ENCODE data around the gene MEIOC. TPM values are rescaled to one million over a fixed set of nuclear protein-coding genes. Genes with fewer than 3 reads are reported as not detected.
A peak's percentile ranks its signal among the peaks of the same experiment; 100 is the strongest.
"Not testable (repeated sequence)": the region's sequence is repeated elsewhere in the genome, so short reads cannot be mapped to it uniquely, and the experiment has no call there.

MEIOC gene
- total RNA-seq, 1 donor from 2014 or later: 0.52 TPM

DNA sequence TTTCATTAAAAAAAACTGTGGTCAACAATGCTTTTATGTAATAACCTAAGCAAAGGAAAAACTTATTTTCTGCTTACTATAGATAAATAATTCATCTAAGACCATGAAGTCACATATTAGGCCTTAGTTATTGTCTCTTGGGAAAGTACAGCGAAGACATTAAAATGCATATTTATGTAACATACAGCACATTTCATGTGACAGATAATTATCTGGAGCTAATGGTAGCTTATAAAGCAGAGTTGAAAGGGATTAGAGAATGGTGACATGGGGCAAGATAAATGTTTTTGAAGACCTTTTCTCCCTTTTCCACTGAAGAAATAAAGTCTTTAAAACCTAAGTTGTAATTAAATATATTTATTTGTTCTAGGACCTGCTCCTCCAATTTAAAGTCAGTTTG lies 9.7 kb downstream of the MEIOC start:
- H3K36me3 ChIP-seq (ENCODE audit: control insufficient read depth in 3 of 3, insufficient read depth in 3 of 3, low read length in 3 of 3): no peaks in the 10 kb centered on the region

DNA sequence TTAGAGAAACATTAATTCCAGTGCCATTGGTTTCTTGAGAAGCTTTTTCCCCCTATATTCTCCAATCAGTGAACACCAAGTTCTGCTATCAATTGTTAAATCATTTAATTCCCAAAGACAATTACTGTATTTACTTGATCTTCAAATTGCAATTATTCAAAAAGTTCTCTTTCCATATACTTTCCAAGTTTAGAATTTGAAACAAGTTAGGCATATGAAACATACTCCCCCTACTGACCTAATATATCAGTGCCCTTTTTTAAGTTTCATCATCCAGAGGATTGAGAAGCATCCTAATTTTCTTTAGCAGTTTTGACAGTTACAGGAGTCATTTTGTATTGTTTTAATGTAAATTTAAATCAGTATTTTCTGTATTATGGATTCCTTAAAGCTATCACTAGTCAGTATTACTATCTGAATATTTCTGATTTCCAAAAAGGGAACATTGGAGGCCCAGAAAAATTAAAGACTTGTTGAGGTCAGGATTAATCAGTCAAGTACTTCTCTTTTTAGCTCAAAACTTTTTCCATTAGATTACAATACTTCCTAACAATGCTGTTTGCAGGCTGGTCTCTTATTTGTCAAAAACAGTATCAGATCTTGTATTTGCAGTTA lies 16.3 kb downstream of the MEIOC start:
- Histone ChIP-seq H3K36me3 (ENCODE audit: control insufficient read depth in 3 of 3, insufficient read depth in 3 of 3, low read length in 3 of 3) (peaks cover 0 to 4% (median under 1%) of the 10 kb centered on the region in 3 donors), H3K4me1 (ENCODE audit: control insufficient read depth in 3 of 3, insufficient read depth in 3 of 3, low read length in 3 of 3) (no peaks in the 10 kb centered on the region), H3K27me3 (ENCODE audit: control insufficient read depth in 3 of 3, insufficient read depth in 3 of 3, low read length in 3 of 3) (no peaks in the 10 kb centered on the region), H3K9me3 (ENCODE audit: control insufficient read depth in 3 of 3, low read length in 3 of 3) (no peaks in the 10 kb centered on the region), H3K4me3 (ENCODE audit: low read length in 3 of 3) (no peak overlapping the region), H3K9ac (ENCODE audit: low read depth in 1 of 3, low read length in 3 of 3) (no peak overlapping the region), H3K27ac (ENCODE audit: low read depth, low read length) (no peak overlapping the region)

More for the DNA sequence above, 9.7 kb downstream of the MEIOC start:
- Histone ChIP-seq H3K4me3 (ENCODE audit: low read length in 3 of 3) (no peak overlapping the region), H3K9me3 (ENCODE audit: control insufficient read depth in 3 of 3, low read length in 3 of 3) (no peaks in the 10 kb centered on the region), H3K9ac (ENCODE audit: low read depth in 1 of 3, low read length in 3 of 3) (no peak overlapping the region), H3K27me3 (ENCODE audit: control insufficient read depth in 3 of 3, insufficient read depth in 3 of 3, low read length in 3 of 3) (no peaks in the 10 kb centered on the region), H3K27ac (ENCODE audit: low read depth, low read length) (no peak overlapping the region), H3K4me1 (ENCODE audit: control insufficient read depth in 3 of 3, insufficient read depth in 3 of 3, low read length in 3 of 3) (no peaks in the 10 kb centered on the region)

DNA sequence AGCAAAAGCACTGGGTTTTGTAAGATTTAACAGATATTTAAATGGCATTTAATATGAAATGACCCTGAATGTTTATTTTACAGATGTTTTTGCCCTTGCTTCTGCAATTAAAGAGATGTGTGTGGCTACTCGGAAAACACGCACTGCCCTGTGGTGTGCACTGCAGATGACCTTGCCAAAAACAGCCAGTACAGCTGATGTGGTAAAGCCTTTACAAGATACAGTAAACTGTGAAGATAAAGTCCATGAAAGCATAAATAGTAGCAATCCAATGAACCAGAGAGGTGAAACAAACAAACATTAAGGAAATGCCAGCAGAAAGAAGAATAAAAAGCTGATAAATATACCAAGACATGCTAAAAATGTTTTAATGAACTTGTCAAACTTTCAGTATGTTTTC lies 17.6 kb downstream of the MEIOC start:
- no peak overlapping the region for H3K9ac ChIP-seq (ENCODE audit: low read depth in 1 of 3, low read length in 3 of 3)
- H3K4me3 ChIP-seq (ENCODE audit: low read length in 3 of 3): no peak overlapping the region
- H3K9me3 ChIP-seq (ENCODE audit: control insufficient read depth in 3 of 3, low read length in 3 of 3): no peaks in the 10 kb centered on the region
- no peaks in the 10 kb centered on the region for H3K4me1 ChIP-seq (ENCODE audit: control insufficient read depth in 3 of 3, insufficient read depth in 3 of 3, low read length in 3 of 3)
- no peak overlapping the region for H3K27ac ChIP-seq (ENCODE audit: low read depth, low read length)
- peaks cover 0 to 11% (median 11%) of the 10 kb centered on the region in 3 donors for H3K36me3 ChIP-seq (ENCODE audit: control insufficient read depth in 3 of 3, insufficient read depth in 3 of 3, low read length in 3 of 3)
- no peaks in the 10 kb centered on the region for H3K27me3 ChIP-seq (ENCODE audit: control insufficient read depth in 3 of 3, insufficient read depth in 3 of 3, low read length in 3 of 3)

DNA sequence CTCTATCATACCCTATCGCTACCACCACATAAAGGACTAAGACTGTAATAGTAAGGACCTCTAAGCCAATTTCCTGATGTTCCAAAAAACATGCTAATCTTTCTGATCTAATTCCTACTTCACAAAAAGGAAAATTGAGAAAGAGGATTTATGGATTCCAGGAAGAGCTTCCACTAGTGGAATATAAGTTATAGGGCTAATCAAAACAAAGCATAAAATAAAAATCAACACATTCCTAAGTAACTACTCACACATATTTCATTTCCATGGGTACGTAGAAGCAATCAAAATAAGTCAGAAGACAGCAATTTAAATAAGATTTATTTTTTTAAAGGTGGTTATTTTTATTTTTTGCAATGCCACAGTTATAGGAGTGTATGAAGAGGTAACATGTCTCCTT lies 20.9 kb downstream of the MEIOC start:
- H3K27me3 ChIP-seq (ENCODE audit: control insufficient read depth in 3 of 3, insufficient read depth in 3 of 3, low read length in 3 of 3): no peaks in the 10 kb centered on the region
- no peak overlapping the region for H3K9ac ChIP-seq (ENCODE audit: low read depth in 1 of 3, low read length in 3 of 3)
- H3K27ac ChIP-seq (ENCODE audit: low read depth, low read length): no peak overlapping the region
- no peak overlapping the region for H3K4me3 ChIP-seq (ENCODE audit: low read length in 3 of 3)
- H3K36me3 ChIP-seq (ENCODE audit: control insufficient read depth in 3 of 3, insufficient read depth in 3 of 3, low read length in 3 of 3): peaks cover 5 to 28% (median 18%) of the 10 kb centered on the region in 3 donors
- H3K9me3 ChIP-seq (ENCODE audit: control insufficient read depth in 3 of 3, low read length in 3 of 3): no peaks in the 10 kb centered on the region
- H3K4me1 ChIP-seq (ENCODE audit: control insufficient read depth in 3 of 3, insufficient read depth in 3 of 3, low read length in 3 of 3): no peaks in the 10 kb centered on the region

DNA sequence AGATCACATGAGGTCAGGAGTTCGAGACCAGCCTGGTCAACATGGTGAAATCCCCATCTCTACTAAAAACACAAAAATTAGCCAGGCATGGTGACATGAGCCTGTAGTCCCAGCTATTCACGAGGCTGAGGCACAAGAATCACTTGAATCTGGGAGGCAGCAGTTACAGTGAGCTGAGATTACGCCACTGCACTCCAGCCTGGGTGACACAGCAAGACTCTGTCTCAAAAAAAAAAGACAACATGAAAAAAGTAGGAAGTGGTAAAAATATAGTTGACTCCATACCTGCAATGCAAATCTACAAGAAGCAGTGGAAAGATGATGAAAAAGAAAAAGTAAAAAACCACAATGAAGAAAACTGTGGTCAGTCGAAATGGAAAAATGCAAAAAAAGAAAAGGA lies 27.0 kb downstream of the MEIOC start:
- peaks cover 0 to 16% (median 12%) of the 10 kb centered on the region in 3 donors for H3K4me1 ChIP-seq (ENCODE audit: control insufficient read depth in 3 of 3, insufficient read depth in 3 of 3, low read length in 3 of 3)
- not testable (repeated sequence) for H3K27me3 ChIP-seq (ENCODE audit: control insufficient read depth in 3 of 3, insufficient read depth in 3 of 3, low read length in 3 of 3); H3K9ac ChIP-seq (ENCODE audit: low read depth in 1 of 3, low read length in 3 of 3); H3K27ac ChIP-seq (ENCODE audit: low read depth, low read length); H3K9me3 ChIP-seq (ENCODE audit: control insufficient read depth in 3 of 3, low read length in 3 of 3); H3K4me3 ChIP-seq (ENCODE audit: low read length in 3 of 3)
- peaks cover 12 to 38% (median 24%) of the 10 kb centered on the region in 3 donors for H3K36me3 ChIP-seq (ENCODE audit: control insufficient read depth in 3 of 3, insufficient read depth in 3 of 3, low read length in 3 of 3)

DNA sequence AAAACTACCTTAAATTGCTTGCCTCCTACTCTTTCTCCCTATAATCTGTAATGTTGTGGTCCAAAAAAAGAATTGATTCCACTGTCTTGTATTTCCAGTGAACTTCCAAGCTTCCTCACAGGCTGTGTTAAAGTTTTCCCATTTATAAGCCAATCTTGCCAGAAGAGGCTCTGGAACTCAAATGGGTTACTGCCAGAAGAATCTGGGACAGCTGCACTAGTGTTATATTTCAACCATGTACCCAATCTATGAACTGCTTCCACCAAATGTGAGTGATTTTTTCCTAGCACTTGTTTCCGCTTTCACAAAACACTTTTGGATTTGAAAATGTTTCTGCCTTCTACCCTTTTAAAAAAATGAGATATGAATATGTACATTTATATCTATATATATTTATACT lies 31.5 kb downstream of the MEIOC start:
- Histone ChIP-seq H3K9me3 (ENCODE audit: control insufficient read depth in 3 of 3, low read length in 3 of 3) (no peaks in the 10 kb centered on the region), H3K9ac (ENCODE audit: low read depth in 1 of 3, low read length in 3 of 3) (peak overlapping the region in 1 of 3 donors; percentile 6), H3K27me3 (ENCODE audit: control insufficient read depth in 3 of 3, insufficient read depth in 3 of 3, low read length in 3 of 3) (no peaks in the 10 kb centered on the region), H3K4me1 (ENCODE audit: control insufficient read depth in 3 of 3, insufficient read depth in 3 of 3, low read length in 3 of 3) (peaks cover 11 to 33% (median 25%) of the 10 kb centered on the region in 3 donors), H3K36me3 (ENCODE audit: control insufficient read depth in 3 of 3, insufficient read depth in 3 of 3, low read length in 3 of 3) (peaks cover 9 to 12% (median 9%) of the 10 kb centered on the region in 3 donors), H3K27ac (ENCODE audit: low read depth, low read length) (no peak overlapping the region), H3K4me3 (ENCODE audit: low read length in 3 of 3) (peak overlapping the region in 1 of 3 donors; percentile 16)

DNA sequence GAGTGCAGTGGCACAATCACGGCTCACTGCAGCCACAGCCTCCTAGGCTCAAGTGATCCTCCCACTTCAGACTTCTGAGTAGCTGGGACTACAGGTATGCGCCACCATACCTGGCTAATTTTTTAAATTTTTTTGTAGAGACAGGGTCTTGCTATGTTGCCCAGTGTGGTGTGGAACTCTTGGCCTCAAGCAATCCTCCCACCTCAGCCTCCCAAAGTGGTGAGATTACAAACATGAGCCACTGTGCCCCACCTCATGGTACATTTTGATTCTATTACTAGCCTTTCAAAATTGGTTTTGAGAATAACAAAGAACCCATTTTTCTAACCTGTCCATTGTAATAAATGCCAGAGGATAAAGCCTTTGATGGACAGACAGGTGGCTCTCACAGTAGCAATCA lies 31.9 kb downstream of the MEIOC start:
- Histone ChIP-seq H3K4me1 (ENCODE audit: control insufficient read depth in 3 of 3, insufficient read depth in 3 of 3, low read length in 3 of 3) (peaks cover 11 to 33% (median 25%) of the 10 kb centered on the region in 3 donors), H3K36me3 (ENCODE audit: control insufficient read depth in 3 of 3, insufficient read depth in 3 of 3, low read length in 3 of 3) (peaks cover 5 to 8% (median 7%) of the 10 kb centered on the region in 3 donors), H3K9me3 (ENCODE audit: control insufficient read depth in 3 of 3, low read length in 3 of 3) (no peaks in the 10 kb centered on the region), H3K9ac (ENCODE audit: low read depth in 1 of 3, low read length in 3 of 3) (no peak overlapping the region), H3K27me3 (ENCODE audit: control insufficient read depth in 3 of 3, insufficient read depth in 3 of 3, low read length in 3 of 3) (no peaks in the 10 kb centered on the region), H3K27ac (ENCODE audit: low read depth, low read length) (no peak overlapping the region), H3K4me3 (ENCODE audit: low read length in 3 of 3) (peak overlapping the region in 2 of 3 donors; percentile 2 to 100)

DNA sequence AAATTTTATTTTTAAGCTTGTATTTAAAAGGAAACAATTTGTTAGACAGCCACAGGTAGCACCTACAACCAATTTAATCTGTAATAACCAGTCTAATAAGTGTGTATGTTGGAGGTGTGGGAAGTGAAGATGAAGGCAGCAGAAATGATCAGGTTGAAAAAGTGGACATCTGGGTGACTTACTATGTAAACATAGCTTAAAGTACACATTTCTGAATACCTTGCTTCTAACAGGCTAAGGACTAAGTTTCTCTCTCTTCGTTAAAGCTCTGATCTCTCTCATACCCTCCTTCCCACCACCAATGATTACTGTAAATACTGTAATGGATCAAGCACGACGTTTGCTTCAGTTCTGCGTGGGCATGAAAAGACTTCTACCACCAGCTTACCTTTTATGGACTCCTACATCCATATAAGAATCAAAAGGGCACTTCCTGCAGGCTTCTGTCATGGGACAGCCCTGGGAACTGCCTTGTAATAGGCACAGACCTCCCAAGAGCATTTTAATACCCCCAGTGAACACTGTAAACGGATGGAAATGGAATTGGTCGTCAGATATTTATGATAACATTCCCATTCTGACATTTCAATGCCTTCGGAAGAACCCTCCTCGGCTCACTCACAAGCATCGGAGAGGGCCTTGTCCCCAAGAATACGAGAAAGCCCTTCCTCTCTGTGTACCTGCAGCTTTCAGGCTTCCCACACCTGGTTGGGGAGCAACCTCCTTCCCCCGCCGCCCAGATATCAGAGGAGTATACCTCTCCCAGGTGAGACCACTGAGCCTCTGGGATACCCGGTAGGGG lies 32.6 kb downstream of the MEIOC start:
- no peaks in the 10 kb centered on the region for H3K9me3 ChIP-seq (ENCODE audit: control insufficient read depth in 3 of 3, low read length in 3 of 3)
- peaks cover 11 to 33% (median 25%) of the 10 kb centered on the region in 3 donors for H3K4me1 ChIP-seq (ENCODE audit: control insufficient read depth in 3 of 3, insufficient read depth in 3 of 3, low read length in 3 of 3)
- peak overlapping the region; percentile 92 to 100 (median 97) for H3K4me3 ChIP-seq (ENCODE audit: low read length in 3 of 3)
- H3K27me3 ChIP-seq (ENCODE audit: control insufficient read depth in 3 of 3, insufficient read depth in 3 of 3, low read length in 3 of 3): no peaks in the 10 kb centered on the region
- peak overlapping the region; percentile 74 for H3K27ac ChIP-seq (ENCODE audit: low read depth, low read length)
- peak overlapping the region; percentile 88 to 97 (median 97) for H3K9ac ChIP-seq (ENCODE audit: low read depth in 1 of 3, low read length in 3 of 3)
- H3K36me3 ChIP-seq (ENCODE audit: control insufficient read depth in 3 of 3, insufficient read depth in 3 of 3, low read length in 3 of 3): peaks cover 0 to 3% (median 2%) of the 10 kb centered on the region in 3 donors

DNA sequence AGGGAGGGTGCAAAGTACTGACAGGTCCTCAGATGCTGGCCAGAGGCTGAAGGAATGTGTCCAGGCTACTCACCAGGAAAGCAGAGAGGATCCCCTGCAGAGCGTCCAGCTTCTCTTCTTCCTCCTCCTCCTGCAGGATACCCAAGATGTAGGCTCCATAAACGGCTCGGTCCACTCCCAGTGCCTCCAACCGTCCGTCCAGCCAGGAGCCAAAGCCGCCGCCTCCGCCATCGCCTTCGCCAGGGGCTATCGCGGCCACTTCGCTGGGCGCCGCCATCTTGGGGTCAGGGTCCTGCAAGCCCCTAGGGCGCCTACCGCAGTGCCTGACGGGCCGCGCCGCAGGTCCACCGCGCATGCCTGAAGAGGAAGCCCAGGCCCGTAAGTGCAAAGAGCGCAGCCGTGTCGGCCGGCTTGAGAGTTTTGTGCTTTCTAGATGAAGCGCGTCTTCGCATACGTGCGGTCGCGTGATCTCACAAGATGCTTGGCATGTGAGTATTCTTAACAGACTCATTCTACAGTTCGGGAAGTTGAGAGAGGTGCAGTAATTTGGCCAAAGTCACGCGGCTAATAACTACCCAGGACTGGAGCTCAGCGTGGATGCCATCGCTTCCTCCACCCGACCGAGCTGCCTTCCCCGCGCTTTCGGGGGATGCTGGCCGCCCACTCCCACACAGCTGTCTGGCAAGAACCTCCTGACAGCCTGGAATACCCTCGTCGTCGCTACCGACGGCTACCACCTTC lies 33.4 kb downstream of the MEIOC start, which contains the start of gene CCDC43:
TSS of gene CCDC43 (minus strand) at position 300 of the 741 bp plus-strand sequence. CDS start at position 277, 23 bp downstream.
- Histone ChIP-seq H3K4me3 (ENCODE audit: low read length in 3 of 3) (peak within 1 kb of the TSS; percentile 92 to 100 (median 97)), H3K27ac (ENCODE audit: low read depth, low read length) (peak within 1 kb of the TSS; percentile 74), H3K4me1 (ENCODE audit: control insufficient read depth in 3 of 3, insufficient read depth in 3 of 3, low read length in 3 of 3) (peaks cover 11 to 33% (median 25%) of the 10 kb centered on the region in 3 donors), H3K9me3 (ENCODE audit: control insufficient read depth in 3 of 3, low read length in 3 of 3) (no peaks in the 10 kb centered on the region), H3K27me3 (ENCODE audit: control insufficient read depth in 3 of 3, insufficient read depth in 3 of 3, low read length in 3 of 3) (no peaks in the 10 kb centered on the region), H3K9ac (ENCODE audit: low read depth in 1 of 3, low read length in 3 of 3) (peak within 1 kb of the TSS; percentile 88 to 97 (median 97)), H3K36me3 (ENCODE audit: control insufficient read depth in 3 of 3, insufficient read depth in 3 of 3, low read length in 3 of 3) (peaks cover 0 to 2% (median 2%) of the 10 kb centered on the region in 3 donors)
